Choroid plexus epithelial cell (primary cell): ENCODE data around the gene RNF182.

ENCODE experiments used
- DNase-seq: peaks from one replicate; pipeline ENCODE4 v3.0.0-alpha.2; 2010; ENCODE audit warnings: low read depth
- H3K4me3 ChIP-seq: 2 replicates; pipeline ENCODE4 v1.5.1; 2011; ENCODE audit warnings: low read depth, mild to moderate bottlenecking, control low read depth, low read length, moderate library complexity
- TF ChIP-seq, protein P1 (sequence below): conservative IDR thresholded peaks from 2 replicates; pipeline ENCODE4 v1.5.1; 2011; ENCODE audit warnings: low read depth, mild to moderate bottlenecking, control low read depth, inconsistent platforms, low read length, moderate library complexity

RNF182 gene

DNA sequence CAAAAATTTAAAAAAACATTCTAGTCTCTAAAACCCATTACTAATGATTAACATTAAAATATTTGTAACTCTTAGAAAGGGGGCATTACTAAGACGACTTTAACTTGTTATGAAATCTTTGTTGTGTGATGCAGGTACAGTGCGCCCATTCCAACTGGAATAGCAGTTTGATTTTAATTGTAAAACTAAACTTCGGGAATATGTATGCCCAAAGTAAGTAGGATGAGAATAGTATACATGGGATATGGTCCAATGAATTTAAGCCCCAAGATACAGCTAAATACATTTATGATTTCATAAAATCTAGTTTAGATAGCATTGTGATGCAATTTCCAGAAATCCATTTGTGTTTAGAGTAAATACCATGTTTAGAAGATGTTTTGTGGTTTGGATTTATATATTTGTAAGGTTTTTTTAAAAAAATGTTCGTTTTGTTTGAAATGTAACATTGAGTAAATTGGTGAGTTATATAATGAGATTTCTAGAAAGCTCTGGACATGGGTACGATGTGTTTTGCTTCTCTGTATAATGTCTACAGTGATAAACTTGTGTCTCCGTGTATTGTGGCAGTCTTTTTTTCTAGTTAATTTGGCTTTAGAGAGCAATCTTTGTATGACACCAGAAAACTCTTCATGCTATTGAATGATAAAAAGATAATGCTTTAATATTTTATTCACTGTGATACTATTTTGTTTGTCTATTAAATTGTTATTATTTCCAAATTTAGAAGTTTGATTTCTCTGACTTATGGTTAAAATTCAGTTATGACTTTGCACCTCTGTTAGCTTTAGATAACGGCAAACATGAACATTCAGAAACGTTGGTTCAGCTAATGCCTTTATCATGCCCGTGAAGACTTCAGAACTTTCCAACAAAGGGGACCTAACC is 54.8 kb downstream of the RNF182 start:
- no peak overlapping the region for H3K4me3 ChIP-seq

DNA sequence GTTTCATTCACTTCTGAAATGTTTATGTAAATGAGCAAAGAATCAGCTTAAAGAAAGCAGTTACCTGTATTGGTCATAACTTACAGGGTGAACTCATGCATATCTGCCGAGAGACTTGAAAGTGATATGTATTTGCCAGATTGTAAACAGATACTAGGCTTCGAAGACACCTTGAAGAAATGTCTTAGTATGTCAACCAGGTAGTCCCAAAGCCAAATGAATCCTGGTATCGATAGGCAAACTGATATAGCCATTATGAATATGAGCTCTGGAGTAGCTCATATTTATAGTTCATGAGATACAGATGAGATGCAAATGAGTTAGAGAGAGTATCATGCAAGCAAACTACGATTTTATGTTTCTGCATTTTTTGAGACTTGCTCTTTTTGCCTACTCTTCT is 55.8 kb downstream of the RNF182 start:
- TF ChIP-seq, protein P1, sequence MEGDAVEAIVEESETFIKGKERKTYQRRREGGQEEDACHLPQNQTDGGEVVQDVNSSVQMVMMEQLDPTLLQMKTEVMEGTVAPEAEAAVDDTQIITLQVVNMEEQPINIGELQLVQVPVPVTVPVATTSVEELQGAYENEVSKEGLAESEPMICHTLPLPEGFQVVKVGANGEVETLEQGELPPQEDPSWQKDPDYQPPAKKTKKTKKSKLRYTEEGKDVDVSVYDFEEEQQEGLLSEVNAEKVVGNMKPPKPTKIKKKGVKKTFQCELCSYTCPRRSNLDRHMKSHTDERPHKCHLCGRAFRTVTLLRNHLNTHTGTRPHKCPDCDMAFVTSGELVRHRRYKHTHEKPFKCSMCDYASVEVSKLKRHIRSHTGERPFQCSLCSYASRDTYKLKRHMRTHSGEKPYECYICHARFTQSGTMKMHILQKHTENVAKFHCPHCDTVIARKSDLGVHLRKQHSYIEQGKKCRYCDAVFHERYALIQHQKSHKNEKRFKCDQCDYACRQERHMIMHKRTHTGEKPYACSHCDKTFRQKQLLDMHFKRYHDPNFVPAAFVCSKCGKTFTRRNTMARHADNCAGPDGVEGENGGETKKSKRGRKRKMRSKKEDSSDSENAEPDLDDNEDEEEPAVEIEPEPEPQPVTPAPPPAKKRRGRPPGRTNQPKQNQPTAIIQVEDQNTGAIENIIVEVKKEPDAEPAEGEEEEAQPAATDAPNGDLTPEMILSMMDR: no peak
- H3K4me3 ChIP-seq: no peak overlapping the region
- DNase-seq: no peak

More for the DNA sequence above, 54.8 kb downstream of the RNF182 start:
- TF ChIP-seq, protein P1: no peak
- no peak for DNase-seq

DNA sequence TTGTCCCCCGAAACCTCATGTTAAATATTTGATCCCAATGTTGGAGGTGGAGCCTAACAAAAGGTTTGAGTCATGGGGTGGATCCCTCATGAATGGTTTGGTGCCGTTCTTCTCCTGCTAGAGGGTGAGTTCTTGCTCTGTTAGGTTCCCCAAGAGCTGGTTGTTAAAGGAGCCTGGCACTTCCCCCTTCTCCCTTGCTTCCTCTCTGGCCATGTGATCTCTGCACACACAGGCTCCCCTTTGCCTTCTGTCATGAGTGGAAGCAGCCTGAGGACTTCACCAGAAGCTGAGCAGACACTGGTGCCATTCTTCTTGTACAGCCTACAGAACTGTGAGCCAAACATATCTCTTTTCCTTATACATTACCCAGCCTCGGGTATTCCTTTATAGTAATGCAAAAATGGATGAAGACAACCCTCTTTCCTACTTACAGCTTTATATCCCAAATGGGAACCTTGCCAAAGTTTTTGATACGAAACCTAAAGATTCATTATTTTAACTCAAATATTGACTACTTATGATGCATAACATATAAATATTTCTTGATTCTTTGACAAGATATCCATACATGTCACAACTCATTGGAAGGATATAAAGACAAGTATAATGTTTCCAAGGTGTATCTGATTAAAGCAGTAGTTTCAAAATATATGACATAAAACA is 61.0 kb downstream of the RNF182 start:
- no peak overlapping the region for H3K4me3 ChIP-seq
- no peak for DNase-seq
- TF ChIP-seq, protein P1: no peak

DNA sequence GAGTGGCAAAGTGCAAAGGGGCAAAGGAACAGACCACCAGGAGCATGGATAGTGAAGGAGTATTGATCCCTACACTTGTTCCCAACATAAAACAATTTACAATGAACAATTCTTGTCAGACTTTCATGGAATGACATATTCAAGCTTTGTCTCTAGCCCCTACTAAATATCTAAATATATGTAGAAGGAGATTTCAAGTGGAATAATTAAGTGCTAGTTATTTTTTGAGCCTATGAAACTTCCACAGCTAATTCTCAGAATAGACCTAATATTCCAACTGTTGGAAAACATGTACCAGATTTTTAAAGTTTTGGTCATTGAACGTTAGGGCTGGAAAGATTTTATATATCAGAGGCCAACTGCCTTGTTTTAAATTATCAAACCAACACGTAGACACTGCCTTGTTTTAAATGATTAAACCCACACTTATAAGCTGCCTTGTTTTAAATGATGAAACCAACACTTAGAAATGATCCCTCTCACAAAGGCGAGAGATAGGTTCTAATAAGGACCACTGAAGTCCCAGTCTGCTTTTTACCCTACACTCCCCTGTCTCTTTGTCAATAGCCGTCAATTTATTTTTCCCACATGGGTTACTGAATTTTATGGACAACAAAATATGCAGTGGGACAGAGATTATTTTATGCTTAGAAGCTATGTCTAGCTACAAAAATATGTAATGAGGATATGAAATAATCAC is 62.1 kb downstream of the RNF182 start:
- DNase-seq: no peak
- TF ChIP-seq, protein P1: no peak

DNA sequence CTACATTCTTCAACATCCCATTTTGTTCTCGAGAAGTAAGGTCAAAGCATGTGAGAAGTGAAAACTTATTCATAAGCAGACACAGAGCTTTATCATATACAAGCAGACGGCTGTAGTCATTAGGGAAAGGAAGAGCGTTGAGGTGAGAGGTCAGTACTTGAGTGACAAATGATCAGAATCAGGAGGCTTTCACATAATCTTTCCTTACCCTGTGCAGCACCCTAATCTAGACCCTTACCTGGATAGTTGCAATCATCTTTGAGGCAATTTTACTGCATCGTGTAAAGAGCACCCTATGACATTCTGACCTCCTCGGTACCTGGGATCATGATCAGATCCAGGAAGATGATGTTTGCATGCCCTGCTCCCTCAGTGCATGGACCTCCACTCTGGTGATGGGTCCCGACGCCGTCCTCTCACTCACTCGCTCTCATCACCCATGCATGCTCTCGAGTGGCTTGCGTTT is 62.7 kb downstream of the RNF182 start:
- TF ChIP-seq, protein P1: no peak
- no peak overlapping the region for H3K4me3 ChIP-seq

More for the DNA sequence above, 62.1 kb downstream of the RNF182 start:
- H3K4me3 ChIP-seq: no peak overlapping the region

DNA sequence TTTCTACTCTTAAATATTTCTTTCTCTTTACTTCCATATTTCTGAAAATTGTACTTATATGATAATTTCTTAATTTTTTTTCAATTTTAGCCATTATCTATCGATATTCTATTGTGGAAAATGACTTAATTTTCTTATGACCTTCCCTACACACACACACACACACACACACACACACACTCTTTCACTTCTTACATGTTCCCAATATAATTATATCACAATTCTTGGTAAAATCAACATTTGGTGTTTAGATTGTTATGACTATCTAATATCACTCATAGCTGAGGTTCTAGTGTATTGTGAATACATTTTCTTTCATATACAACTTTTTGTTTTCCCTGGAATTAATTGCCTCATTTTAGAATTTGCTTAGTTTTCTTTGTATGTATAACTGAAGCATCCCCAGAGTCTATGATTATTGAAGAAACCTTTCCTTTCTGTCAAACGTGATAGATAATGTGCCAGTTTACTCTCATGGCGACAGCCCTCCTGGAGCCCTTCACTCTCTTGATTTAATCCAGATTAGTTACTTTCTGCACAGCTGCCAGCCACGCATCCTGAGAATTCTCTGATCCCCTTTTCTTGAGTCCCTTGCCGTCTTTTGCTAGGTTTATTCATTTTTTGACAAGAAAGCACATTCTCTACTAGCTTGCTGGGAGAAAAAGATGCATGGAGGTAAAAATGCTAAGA is 63.4 kb downstream of the RNF182 start:
- TF ChIP-seq, protein P1: no peak
- no peak for DNase-seq

More for the DNA sequence above, 62.7 kb downstream of the RNF182 start:
- DNase-seq: no peak

More for the DNA sequence above, 63.4 kb downstream of the RNF182 start:
- no peak overlapping the region for H3K4me3 ChIP-seq
